HG03520 (cell line): ENCODE measurements around the gene ABCF2.

Experiments
- ATAC-seq: cut with Tn5 transposase; IDR thresholded peaks from one replicate; pipeline ENCODE4 v1.9.1; 2021; ENCODE audit warnings: mild to moderate bottlenecking, moderate library complexity; ENCODE audit not compliant: unreplicated experiment

Gene ABCF2

DNA sequence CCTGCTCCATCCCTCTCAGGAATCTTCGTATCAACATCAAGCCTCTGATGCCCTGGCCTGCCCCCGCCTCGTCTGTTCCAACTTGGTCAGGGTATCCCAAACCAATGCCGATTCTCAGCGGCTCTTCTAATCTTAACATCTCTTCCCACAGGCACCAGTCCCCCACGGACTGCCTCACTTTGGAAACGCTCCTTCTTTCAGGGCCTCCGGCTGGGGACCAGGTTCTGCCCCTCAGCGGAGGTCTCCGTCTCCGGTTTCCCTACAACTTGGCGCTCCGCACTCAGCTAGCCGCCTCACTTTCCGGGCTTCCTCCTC lies 488 bp downstream of the ABCF2 start:
- no peak for ATAC-seq

DNA sequence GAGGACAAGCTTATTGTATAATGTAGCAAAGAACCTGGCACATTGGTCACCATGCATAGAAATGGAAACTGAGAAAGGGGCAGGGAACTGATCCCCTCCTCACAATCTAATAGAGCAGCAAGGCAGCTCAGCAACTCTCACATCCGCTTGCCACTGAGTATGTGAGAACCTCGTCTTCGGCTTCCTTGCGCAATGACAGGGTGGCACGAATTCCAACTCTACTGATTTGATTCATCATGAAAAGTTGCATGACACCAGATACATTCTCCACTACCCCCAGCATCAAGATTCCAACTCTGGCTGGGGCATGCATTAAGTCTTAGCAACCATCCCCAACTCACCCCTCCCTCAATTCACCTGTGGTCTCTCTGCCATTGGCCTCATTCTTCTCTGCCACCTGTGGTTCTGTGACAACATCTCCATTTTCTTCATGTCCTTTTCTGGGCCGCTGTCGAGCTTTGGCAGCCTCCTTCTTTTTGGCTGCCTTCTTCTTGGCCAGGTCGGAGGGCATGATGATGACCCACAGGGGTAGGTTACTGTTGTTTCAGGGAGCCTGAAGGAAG lies 976 bp downstream of the ABCF2 start:
- no peak for ATAC-seq

DNA sequence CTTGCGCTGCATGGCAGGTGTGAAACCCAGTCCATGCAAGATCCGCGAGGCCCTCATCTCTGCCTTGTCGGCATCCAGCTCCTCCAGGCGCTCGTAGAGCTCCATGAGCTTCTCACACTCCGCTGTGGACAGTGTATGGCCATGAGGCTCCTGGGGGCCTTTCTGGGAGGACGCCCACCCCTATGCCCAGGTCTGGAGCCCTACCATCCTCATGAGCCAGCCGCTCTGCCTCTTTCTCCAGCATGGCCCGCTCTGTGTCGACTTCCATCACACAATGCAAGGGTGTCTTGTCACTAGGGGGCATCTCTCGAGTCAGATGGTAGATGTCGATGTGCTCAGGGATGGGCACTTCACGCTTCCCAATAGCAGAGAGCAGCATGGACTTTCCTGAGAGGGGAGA lies 3.3 kb downstream of the ABCF2 start:
- ATAC-seq = no peak

- no peak for ATAC-seq
These were observed 8.8 kb downstream of the ABCF2 start for GRCh38 chr7:151218170-151218569.

DNA sequence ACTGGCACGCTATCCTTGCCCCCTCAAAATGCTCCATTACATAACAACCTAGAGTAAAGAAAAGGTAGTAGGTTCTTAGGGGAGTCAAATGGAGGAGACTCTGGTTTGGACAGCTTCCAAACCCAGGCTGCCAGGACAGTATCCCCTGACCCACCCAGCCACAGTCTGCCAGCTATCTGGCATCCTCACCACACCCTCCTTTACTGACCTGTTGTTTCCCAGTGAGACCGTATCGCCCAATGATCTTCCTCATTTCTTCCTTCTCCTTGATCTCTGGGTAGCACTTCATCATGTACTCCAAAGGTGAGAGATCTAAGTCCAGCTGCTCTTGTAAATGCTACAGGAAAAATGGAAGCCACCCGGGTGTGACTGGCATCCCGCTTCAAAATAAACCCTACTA lies 11.6 kb downstream of the ABCF2 start:
- no peak for ATAC-seq

GRCh38 chr7:151213826-151214225 lies 13.2 kb downstream of the ABCF2 start:
- ATAC-seq = no peak

DNA sequence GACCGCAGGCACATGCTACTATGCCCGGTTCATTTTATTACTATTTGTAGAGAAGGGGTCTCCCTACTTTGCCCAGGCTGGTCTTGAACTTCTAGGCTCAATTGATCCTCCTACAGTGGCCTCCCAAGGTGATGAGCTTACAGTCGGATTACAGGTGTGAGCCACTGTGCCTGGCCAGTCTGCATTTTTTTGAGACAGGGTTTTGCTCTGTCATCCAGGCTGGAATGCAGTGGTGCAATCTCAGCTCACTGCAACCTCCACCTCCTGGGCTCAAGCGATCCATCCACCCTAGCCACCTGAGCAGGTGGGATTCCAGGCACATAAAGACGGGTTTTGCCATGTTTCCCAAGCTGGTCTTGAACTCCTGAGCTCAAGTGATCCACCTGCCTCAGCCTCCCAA lies 14.4 kb downstream of the ABCF2 start:
- no peak for ATAC-seq

DNA sequence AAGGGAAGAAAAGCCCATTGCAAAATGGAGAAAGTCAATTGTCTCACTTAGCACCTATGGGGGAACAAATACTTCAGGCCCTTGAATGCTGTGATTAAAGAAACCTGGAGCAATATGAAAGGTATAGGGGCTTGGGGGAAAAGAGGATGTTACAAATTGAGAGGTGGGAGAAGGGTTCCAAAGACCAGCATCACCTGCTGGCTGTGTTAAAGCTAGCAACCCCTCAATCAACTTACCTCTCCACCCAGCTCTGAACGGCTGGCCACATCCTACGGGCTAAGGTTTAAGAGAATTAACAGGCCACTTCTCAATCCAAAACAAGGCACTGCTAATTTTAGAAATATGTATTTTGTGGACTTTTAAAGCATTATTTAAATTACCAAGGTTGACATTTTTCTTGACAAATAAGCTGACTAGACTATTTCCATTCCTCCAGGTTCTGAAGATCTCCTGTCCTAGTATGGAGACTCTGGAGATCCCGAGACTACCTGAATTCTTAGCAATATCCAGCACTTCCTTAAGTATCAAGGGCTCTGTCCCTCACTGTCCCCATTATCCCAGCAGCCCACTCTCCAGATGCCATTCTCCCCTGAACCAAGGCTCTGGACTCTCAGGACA lies 15.7 kb downstream of the ABCF2 start:
- ATAC-seq = no peak

DNA sequence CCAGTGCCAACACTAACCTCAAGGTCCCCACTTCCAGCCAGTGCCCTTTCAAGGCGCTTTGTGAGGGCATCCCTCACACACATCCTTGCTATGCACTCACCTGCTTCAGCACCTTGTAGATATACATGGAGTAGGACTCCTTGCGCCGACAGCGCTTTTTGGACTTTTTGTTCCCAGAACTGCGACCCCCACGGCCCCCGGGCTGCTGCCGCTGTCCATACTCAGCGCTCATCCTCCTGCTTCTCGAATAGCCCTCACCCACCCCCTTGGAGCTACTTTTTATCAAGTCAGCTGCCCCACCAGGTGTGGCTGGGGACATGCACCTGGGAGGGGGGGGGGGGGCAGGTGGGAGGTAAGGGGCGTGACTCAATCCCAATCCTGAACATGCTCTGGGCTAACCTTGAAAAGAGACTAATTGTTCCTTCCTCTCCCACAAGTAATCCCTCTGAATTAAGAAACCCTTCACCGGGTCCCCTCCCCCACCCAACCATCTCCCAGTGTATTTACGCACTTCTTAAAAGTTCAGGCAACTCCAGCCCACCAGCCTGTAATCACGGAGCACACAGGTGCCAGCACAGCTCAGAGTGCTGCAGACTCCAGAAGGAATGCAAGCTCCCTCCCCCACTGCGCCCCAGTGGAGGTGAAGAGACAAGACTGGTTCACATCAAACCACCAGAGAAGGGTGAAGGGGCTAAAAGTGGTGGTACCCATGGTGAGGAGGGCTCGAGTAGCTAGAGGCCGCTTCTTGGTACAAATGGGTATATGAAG lies 16.7 kb downstream of the ABCF2 start, which contains the start of gene H2BK1:
Gene H2BK1, minus strand, starts transcription at position 402 of the 768 bp plus-strand sequence. Its CDS starts 170 bp downstream, at position 232.
- ATAC-seq = no peak

DNA sequence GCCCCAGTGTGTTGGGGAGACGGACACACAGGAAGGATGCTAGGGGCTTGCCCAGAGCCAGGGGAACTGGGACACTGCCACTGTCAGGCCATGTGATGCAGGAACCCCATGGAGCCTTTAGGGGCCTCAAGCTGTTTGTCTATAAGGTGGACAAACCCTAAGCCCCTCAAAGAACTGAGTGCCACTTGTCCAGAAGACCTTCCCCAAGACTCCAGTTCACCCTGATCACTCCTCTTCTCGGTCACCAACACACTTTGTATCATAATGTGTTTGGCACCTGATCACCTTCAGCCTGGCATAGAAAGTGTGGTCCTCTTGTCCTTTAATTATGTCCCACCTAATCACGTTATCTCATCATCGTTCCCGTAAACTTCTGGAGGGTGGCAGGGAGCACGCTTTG lies 17.4 kb downstream of the ABCF2 start:
- ATAC-seq = no peak

DNA sequence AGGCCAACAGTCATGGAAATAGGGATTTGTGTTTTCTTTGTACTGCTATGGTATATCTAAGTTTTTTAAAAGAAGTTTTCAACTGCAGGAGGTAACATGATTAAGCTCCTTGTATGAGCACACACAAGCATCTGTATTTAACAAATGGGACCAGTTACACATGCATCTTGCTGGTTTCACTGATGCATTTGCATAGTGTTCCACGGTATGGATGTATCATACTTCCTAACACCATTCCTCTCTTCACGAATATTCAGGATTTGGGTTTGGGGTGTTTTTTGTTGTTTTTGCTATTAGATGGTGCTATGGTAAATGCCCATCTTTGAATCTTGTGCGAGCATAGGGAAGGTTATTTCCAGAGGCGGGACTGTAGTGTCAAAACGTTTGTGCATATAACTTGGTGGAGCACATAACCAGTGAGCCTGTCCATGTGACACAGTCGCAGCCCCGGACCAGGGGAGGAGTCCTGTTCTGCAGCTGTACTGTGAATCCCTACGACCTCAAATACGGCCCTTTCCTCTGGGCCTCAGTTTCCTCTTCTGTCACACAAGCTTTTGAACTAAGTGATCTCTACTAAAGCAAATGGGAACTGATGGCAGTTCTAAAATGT lies 18.6 kb downstream of the ABCF2 start:
- ATAC-seq = no peak

DNA sequence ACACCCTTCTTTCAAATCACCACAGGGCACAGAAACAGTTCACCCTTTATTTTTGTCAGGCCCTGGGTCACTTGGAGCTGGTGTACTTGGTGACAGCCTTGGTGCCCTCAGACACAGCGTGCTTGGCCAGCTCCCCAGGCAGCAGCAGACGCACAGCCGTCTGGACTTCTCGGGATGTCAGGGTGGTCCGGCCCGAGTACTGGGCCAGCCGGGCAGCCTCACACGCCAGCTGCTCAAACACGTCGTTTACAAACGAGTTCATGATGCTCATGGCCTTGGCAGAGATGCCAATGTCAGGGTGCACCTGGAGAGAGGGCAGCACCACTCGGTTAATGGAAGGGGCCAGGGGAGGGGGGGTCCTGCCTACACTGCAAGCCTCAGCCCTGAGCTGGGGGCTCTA lies 19.2 kb downstream of the ABCF2 start:
- ATAC-seq = no peak

DNA sequence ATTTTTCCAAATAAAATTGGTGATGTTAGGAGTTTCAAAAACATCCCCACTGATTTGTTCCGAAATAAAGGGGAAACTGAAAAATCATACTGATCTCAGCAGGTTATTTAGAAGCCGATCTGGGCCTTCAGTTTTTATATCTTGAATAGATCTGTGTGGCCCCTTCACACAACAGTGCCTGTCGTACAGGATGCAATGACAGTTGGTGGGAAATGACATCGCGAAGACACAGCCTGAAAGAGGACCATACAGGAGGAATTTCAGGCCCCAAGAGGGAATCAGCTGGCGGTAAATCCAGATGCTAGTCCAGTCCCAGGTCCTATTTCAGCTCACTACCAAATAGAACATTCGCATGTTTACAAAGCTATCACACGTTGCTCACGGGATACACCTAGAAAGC lies 19.7 kb downstream of the ABCF2 start:
- no peak for ATAC-seq

DNA sequence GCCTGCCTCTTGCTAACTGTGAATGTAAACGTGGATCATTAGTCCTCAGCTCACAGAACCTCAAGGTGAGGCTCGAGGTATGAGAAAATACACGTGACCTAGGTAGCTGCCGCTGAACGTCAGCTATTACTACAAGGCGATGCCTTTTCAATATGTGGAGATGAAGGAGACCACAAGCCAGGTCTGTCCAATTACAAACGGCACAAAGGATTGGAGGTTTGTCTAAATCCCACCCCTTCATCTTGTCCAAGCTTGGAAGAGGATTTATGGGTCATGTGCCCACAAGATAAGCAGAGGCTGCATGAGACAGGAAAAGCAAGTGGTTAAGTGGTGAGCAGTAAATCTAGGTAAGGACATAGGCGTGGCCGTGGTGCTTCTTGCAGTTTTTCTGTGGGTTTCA lies 20.1 kb downstream of the ABCF2 start:
- ATAC-seq = no peak

DNA sequence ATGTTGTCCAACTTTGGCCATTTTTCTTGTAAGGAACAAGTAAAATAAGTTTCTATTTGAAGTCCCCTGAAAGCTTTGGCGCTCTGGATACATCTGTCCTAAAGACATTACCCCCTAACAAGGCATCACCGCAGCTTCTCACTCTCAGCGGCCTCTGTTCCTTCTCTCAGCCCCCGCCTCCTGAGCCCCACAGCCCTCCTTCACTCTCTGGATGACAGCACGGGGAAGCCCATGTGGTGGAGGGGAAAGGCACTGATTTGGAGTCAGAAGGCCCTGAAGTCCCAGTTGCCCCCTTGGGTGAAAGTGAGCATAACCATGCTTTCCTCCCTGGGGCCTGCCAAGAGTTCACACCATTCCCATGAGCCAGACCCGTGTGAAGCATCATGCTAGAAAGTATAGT lies 21.3 kb downstream of the ABCF2 start:
- ATAC-seq = no peak

- no peak for ATAC-seq
These were observed 22.5 kb downstream of the ABCF2 start for GRCh38 chr7:151204383-151205032.

GRCh38 chr7:151202836-151203235 lies 24.2 kb downstream of the ABCF2 start:
- no peak for ATAC-seq

GRCh38 chr7:151201751-151202150 lies 25.3 kb downstream of the ABCF2 start:
- ATAC-seq = no peak

- no peak for ATAC-seq
These were observed 25.7 kb downstream of the ABCF2 start for GRCh38 chr7:151201344-151201743.

GRCh38 chr7:151198945-151199848 lies 27.8 kb downstream of the ABCF2 start:
- ATAC-seq = no peak

GRCh38 chr7:151197932-151198331 lies 29.1 kb downstream of the ABCF2 start:
- no peak for ATAC-seq
